Fibroblast of lung (primary cell): ENCODE measurements around the gene IL36RN.

Experiments used
- EZH2 ChIP-seq: IDR thresholded peaks from 2 replicates; pipeline ENCODE4 v1.5.1; 2012; ENCODE audit warnings: low read length, control low read depth, mild to moderate bottlenecking; ENCODE audit errors: missing control alignments
- TF ChIP-seq, protein P1 (sequence below), 2 donors: IDR thresholded peaks in 1 of 2; conservative IDR thresholded peaks in 1 of 2; 1 replicate in 1 of 2; 2 replicates in 1 of 2; pipeline ENCODE4 v1.5.1; 2011 to 2012; ENCODE audit warnings: low read length in 2 of 2, control low read depth in 1 of 2, inconsistent platforms in 1 of 2, low read depth in 1 of 2, mild to moderate bottlenecking in 1 of 2

DNA sequence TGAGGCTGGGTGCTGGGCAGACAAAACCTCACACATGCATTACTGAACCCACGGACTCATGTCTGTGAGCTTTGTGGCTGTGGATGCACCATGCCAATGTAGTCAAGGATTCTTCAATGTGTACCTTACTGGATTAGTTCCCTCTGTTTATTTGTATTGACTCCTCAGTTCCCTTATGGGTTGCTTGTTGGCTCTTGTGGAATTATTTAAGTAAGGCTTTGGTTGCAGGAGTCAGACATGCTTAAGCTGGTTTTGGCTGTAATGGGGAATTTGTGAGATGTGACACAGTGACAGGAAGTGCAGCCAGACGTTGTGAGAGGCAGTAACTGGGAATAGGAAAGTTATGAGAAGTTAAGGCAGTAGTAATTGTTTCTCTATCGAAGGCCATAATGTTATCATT, 54.8 kb downstream of the IL36RN start:
- TF ChIP-seq EZH2 = no peak
- TF ChIP-seq, protein P1, sequence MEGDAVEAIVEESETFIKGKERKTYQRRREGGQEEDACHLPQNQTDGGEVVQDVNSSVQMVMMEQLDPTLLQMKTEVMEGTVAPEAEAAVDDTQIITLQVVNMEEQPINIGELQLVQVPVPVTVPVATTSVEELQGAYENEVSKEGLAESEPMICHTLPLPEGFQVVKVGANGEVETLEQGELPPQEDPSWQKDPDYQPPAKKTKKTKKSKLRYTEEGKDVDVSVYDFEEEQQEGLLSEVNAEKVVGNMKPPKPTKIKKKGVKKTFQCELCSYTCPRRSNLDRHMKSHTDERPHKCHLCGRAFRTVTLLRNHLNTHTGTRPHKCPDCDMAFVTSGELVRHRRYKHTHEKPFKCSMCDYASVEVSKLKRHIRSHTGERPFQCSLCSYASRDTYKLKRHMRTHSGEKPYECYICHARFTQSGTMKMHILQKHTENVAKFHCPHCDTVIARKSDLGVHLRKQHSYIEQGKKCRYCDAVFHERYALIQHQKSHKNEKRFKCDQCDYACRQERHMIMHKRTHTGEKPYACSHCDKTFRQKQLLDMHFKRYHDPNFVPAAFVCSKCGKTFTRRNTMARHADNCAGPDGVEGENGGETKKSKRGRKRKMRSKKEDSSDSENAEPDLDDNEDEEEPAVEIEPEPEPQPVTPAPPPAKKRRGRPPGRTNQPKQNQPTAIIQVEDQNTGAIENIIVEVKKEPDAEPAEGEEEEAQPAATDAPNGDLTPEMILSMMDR (conservative IDR thresholded peaks at IDR 0.05 in 1 of 2, IDR thresholded peaks at IDR 0.05 in 1 of 2; ENCODE audit: low read depth in 1 of 2, low read length in 2 of 2) = no peak
